CD14-positive monocyte (primary cell): ENCODE data around the gene NTM. TPM values are rescaled to one million over a fixed set of nuclear protein-coding genes. Genes with fewer than 3 reads are reported as not detected.

Experiments used
- DNase-seq, 3 donors: peaks; one replicate each; pipeline ENCODE4 v3.0.0-alpha.2; 2011 to 2022
- H2AFZ ChIP-seq: 2 replicates; pipeline ENCODE4 v1.6.0; 2012; ENCODE audit warnings: mild to moderate bottlenecking, low read depth, low read length, inconsistent platforms; ENCODE audit not compliant: insufficient read depth, poor library complexity, severe bottlenecking
- H3K27ac ChIP-seq, 2 donors: 1 replicate in 1 of 2; 2 replicates in 1 of 2; pipeline ENCODE4 v1.5.1; 2012 to 2013; ENCODE audit warnings: low read length in 2 of 2, control low read depth in 1 of 2, inconsistent platforms in 1 of 2, low read depth in 1 of 2, mild to moderate bottlenecking in 1 of 2
- H3K27me3 ChIP-seq, 2 donors: one replicate each; pipeline versions ENCODE4 v1.6.0 to v1.6.1; 2011 to 2013; ENCODE audit warnings: low read length in 2 of 2; ENCODE audit not compliant: control insufficient read depth in 2 of 2, insufficient read depth in 2 of 2
- H3K36me3 ChIP-seq, 2 donors: replicated peaks in 1 of 2; 1 replicate in 1 of 2; 2 replicates in 1 of 2; pipeline versions ENCODE4 v1.5.1 to v1.6.1; 2012 to 2013; ENCODE audit warnings: low read length in 2 of 2, control low read depth in 1 of 2, inconsistent platforms in 1 of 2, mild to moderate bottlenecking in 1 of 2; ENCODE audit not compliant: insufficient read depth in 2 of 2, control insufficient read depth in 1 of 2
- H3K4me1 ChIP-seq, 2 donors: 1 replicate in 1 of 2; 2 replicates in 1 of 2; pipeline versions ENCODE4 v1.5.1 to v1.6.1; 2012 to 2013; ENCODE audit warnings: low read length in 2 of 2, control low read depth in 1 of 2, inconsistent platforms in 1 of 2, mild to moderate bottlenecking in 1 of 2, moderate library complexity in 1 of 2; ENCODE audit not compliant: insufficient read depth in 2 of 2, control insufficient read depth in 1 of 2
- H3K4me2 ChIP-seq: replicated peaks from 2 replicates; pipeline ENCODE3; 2012; ENCODE audit warnings: low read length, moderate library complexity, mild to moderate bottlenecking; ENCODE audit not compliant: poor library complexity, severe bottlenecking; ENCODE audit errors: extremely low read depth
- H3K4me3 ChIP-seq, 3 experiments: fragments of 200-600 bp in 1 of 3; sonication (generic) in 1 of 3; replicated peaks in 1 of 3; 1 replicate in 2 of 3; 2 replicates in 1 of 3; pipeline ENCODE4 v1.5.1; 2011 to 2013; ENCODE audit warnings: low read length in 3 of 3, mild to moderate bottlenecking in 3 of 3, control low read depth in 2 of 3, low read depth in 2 of 3, inconsistent platforms in 1 of 3, moderate library complexity in 1 of 3
- H3K79me2 ChIP-seq: 2 replicates; pipeline ENCODE4 v1.6.0; 2012; ENCODE audit warnings: mild to moderate bottlenecking, control low read depth, inconsistent platforms, low read length, moderate library complexity; ENCODE audit not compliant: insufficient read depth
- H3K9ac ChIP-seq: 2 replicates; pipeline ENCODE4 v1.6.0; 2017; ENCODE audit warnings: low read length, mild to moderate bottlenecking; ENCODE audit not compliant: insufficient read depth, poor library complexity, severe bottlenecking
- H3K9me3 ChIP-seq, 2 donors: replicated peaks in 1 of 2; 1 replicate in 1 of 2; 2 replicates in 1 of 2; pipeline versions ENCODE4 v1.5.1 to v1.6.1; 2012 to 2013; ENCODE audit warnings: low read length in 2 of 2, control low read depth in 1 of 2; ENCODE audit not compliant: control insufficient read depth in 1 of 2, insufficient read depth in 1 of 2
- H4K20me1 ChIP-seq: 2 replicates; pipeline ENCODE4 v1.6.0; 2012; ENCODE audit warnings: mild to moderate bottlenecking, low read length, control low read depth, moderate library complexity; ENCODE audit not compliant: insufficient read depth
- H3K27ac Mint-ChIP-seq, 7 donors: one replicate each; pipeline ENCODE4 v1.8.0; 2020; ENCODE audit warnings: mild to moderate bottlenecking in 7 of 7, mixed read lengths in 7 of 7, moderate library complexity in 6 of 7, inconsistent platforms in 2 of 7
- H3K27me3 Mint-ChIP-seq, 3 donors: one replicate each; pipeline ENCODE4 v1.8.0; 2021 to 2022; ENCODE audit warnings: low read depth in 3 of 3, mild to moderate bottlenecking in 3 of 3, mixed read lengths in 3 of 3, moderate library complexity in 3 of 3, inconsistent platforms in 1 of 3
- H3K36me3 Mint-ChIP-seq, 2 donors: one replicate each; pipeline ENCODE4 v1.8.0; 2020; ENCODE audit warnings: mixed read lengths in 2 of 2, inconsistent platforms in 1 of 2, mild to moderate bottlenecking in 1 of 2
- H3K4me1 Mint-ChIP-seq: one replicate; pipeline ENCODE4 v1.8.0; 2020; ENCODE audit warnings: mild to moderate bottlenecking, mixed read lengths
- H3K4me3 Mint-ChIP-seq, 2 donors: one replicate each; pipeline ENCODE4 v1.8.0; 2020; ENCODE audit warnings: mild to moderate bottlenecking in 2 of 2, mixed read lengths in 2 of 2, moderate library complexity in 1 of 2
- H3K9me3 Mint-ChIP-seq, 7 donors: one replicate each; pipeline ENCODE4 v1.8.0; 2020 to 2022; ENCODE audit warnings: mixed read lengths in 7 of 7, mild to moderate bottlenecking in 6 of 7, moderate library complexity in 6 of 7, inconsistent platforms in 2 of 7
- WGBS: methylation state at CpG from one replicate; pipeline ENCODE4 v1.1.5; 2013; ENCODE audit warnings: missing lambda C conversion rate; ENCODE audit not compliant: insufficient coverage; 5-methylcytosine and 5-hydroxymethylcytosine counted together
- intact Hi-C, 2 donors: fragments of 100-400 bp; cut with micrococcal nuclease; formaldehyde crosslinking; loops; one replicate each; pipeline versions ENCODE4 v1.15.0 to v1.15.1; 2023
- polyA plus RNA-seq, 3 donors: library from polyadenylated mRNA; depleted of rRNA in 1 of 3; unstranded in 2 of 3; stranded (reverse) in 1 of 3; fragments of 300-500 nt in 2 of 3; fragments of >200 nt in 1 of 3; fragmentation: Illumina TruSeq in 2 of 3; gene quantifications; 1 replicate in 2 of 3; 2 replicates in 1 of 3; pipeline ENCODE4 v1.2.3, GENCODE V29; 2012 to 2021
- TF ChIP-seq, protein P1 (sequence below): fragments of 200-600 bp; IDR thresholded peaks from one replicate; pipeline ENCODE4 v1.8.0; 2022; ENCODE audit warnings: antibody characterized with exemption, mild to moderate bottlenecking

NTM gene
- polyA plus RNA-seq, 3 donors: not detected

DNA sequence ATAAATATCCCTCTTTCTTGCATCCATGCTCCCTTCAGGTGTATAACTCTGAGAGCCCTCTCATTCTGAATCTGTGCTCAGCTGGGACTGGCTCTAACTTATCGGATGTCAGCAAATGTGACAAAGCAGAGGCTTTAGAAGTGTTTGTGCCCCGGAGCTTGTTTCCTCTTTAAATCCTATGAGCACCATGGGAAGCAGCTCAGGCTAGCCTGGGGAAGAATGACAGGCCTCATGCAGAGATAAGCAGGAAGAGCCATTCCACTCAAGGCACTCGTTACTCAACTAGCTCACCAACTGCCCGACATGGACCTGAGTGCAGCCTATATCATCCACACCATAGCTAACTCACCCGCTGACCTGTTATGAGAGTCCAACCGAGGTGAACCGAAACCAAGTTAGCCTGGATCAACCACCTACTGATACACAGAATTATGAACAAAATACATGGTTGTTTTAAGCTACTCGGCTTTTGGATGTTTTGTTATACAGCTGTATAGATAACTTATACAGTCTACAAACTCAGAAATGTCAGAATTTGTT is 990.7 kb downstream of the NTM start:
- no peaks in the 10 kb centered on the region for H3K9me3 ChIP-seq
- H3K4me3 ChIP-seq: no peak overlapping the region
- Mint-ChIP-seq H3K4me1 (no peaks in the 10 kb centered on the region), H3K27ac (no peak overlapping the region), H3K27me3 (no peaks in the 10 kb centered on the region), H3K36me3 (no peaks in the 10 kb centered on the region), H3K9me3 (peaks cover 0 to 4% (median 1%) of the 10 kb centered on the region in 7 donors), H3K4me3 (no peak overlapping the region)
- TF ChIP-seq, protein P1, sequence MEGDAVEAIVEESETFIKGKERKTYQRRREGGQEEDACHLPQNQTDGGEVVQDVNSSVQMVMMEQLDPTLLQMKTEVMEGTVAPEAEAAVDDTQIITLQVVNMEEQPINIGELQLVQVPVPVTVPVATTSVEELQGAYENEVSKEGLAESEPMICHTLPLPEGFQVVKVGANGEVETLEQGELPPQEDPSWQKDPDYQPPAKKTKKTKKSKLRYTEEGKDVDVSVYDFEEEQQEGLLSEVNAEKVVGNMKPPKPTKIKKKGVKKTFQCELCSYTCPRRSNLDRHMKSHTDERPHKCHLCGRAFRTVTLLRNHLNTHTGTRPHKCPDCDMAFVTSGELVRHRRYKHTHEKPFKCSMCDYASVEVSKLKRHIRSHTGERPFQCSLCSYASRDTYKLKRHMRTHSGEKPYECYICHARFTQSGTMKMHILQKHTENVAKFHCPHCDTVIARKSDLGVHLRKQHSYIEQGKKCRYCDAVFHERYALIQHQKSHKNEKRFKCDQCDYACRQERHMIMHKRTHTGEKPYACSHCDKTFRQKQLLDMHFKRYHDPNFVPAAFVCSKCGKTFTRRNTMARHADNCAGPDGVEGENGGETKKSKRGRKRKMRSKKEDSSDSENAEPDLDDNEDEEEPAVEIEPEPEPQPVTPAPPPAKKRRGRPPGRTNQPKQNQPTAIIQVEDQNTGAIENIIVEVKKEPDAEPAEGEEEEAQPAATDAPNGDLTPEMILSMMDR: no peak
- no peak overlapping the region for H3K27ac ChIP-seq
- no peaks in the 10 kb centered on the region for H3K27me3 ChIP-seq
- H2AFZ ChIP-seq: no peak overlapping the region
- no peak overlapping the region for H3K9ac ChIP-seq
- no peaks in the 10 kb centered on the region for H3K36me3 ChIP-seq
- H3K79me2 ChIP-seq: no peaks in the 10 kb centered on the region
- DNase-seq: no peak
- H4K20me1 ChIP-seq: no peaks in the 10 kb centered on the region
- 74% methylated on average over 5 of the region's 8 CpGs for WGBS
- intact Hi-C loops: no loop called here
- H3K4me2 ChIP-seq: no peak overlapping the region
- no peaks in the 10 kb centered on the region for H3K4me1 ChIP-seq

DNA sequence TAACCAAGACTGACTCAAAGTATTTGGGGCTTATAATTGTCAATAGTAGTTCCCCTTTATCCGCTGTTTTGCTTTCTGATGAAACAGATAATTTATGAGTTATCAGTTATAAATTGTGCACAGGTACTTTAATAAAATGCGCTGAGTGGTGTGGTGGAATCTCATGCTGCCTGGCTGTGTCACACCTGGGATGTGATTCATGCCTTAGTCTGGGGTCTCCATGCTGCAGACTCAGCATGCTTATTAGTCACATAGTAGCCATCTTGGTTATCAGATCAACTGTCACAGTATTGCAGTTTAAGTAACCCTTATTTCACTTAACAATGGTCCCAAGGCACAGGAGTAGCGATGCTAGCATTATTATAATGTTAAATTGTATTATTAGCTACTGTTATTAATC is 995.2 kb downstream of the NTM start:
- Mint-ChIP-seq H3K36me3 (no peaks in the 10 kb centered on the region), H3K27ac (no peak overlapping the region), H3K4me3 (no peak overlapping the region), H3K9me3 (peaks cover 0 to 2% (median 2%) of the 10 kb centered on the region in 7 donors), H3K4me1 (no peaks in the 10 kb centered on the region), H3K27me3 (no peaks in the 10 kb centered on the region)
- DNase-seq: no peak
- intact Hi-C loops: no loop called here
- WGBS: 80% methylated on average over 1 of the region's 3 CpGs
- H3K79me2 ChIP-seq: no peaks in the 10 kb centered on the region
- no peaks in the 10 kb centered on the region for H3K4me1 ChIP-seq
- H3K36me3 ChIP-seq: no peaks in the 10 kb centered on the region
- no peaks in the 10 kb centered on the region for H4K20me1 ChIP-seq
- no peak overlapping the region for H2AFZ ChIP-seq
- H3K4me2 ChIP-seq: no peak overlapping the region
- H3K9ac ChIP-seq: no peak overlapping the region
- H3K4me3 ChIP-seq: no peak overlapping the region
- TF ChIP-seq, protein P1: no peak
- H3K27ac ChIP-seq: no peak overlapping the region
- no peaks in the 10 kb centered on the region for H3K9me3 ChIP-seq
- no peaks in the 10 kb centered on the region for H3K27me3 ChIP-seq
